Measurements from ENCODE around the gene IGFN1. TPM values are rescaled to one million over a fixed set of nuclear protein-coding genes. Genes with fewer than 3 reads are reported as not detected.
A peak's percentile ranks its signal among the peaks of the same experiment; 100 is the strongest.

IGFN1 gene
- total RNA-seq, 1 experiment from 2014 or later, result 0.04 TPM

DNA sequence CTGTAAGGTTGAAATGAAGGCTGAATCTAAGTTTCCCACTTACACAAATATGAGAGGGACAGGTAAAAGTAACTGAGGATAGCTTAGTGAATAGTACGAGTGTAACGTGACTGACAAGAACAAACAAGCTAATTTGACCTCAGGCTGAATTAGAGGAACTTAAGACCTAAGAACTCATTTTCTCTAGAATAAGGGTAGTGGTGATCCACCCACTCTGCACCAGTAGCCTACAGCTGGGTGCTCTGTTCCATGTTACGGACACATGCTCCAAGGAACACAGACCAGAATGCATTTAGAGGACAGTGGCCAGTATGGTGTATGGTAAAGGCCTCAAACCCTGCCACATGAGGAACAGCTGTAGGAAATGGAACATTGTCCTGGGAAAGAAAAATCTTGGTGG lies 21.4 kb upstream of the IGFN1 start:
- H3K9me3 ChIP-seq (ENCODE audit: low read length), result no peaks in the 10 kb centered on the region
- no peaks in the 10 kb centered on the region for H3K9me2 ChIP-seq (replicated peaks; ENCODE audit: low read length)
- TF ChIP-seq, protein P1, sequence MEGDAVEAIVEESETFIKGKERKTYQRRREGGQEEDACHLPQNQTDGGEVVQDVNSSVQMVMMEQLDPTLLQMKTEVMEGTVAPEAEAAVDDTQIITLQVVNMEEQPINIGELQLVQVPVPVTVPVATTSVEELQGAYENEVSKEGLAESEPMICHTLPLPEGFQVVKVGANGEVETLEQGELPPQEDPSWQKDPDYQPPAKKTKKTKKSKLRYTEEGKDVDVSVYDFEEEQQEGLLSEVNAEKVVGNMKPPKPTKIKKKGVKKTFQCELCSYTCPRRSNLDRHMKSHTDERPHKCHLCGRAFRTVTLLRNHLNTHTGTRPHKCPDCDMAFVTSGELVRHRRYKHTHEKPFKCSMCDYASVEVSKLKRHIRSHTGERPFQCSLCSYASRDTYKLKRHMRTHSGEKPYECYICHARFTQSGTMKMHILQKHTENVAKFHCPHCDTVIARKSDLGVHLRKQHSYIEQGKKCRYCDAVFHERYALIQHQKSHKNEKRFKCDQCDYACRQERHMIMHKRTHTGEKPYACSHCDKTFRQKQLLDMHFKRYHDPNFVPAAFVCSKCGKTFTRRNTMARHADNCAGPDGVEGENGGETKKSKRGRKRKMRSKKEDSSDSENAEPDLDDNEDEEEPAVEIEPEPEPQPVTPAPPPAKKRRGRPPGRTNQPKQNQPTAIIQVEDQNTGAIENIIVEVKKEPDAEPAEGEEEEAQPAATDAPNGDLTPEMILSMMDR (conservative IDR thresholded peaks at IDR 0.05; ENCODE audit: low read depth, low read length), result no peak
- TF ChIP-seq EZH2phosphoT487 (IDR thresholded peaks at IDR 0.05; ENCODE audit: borderline replicate concordance, low read length), result no peak
- no peak for TF ChIP-seq EZH2 (IDR thresholded peaks at IDR 0.05; ENCODE audit: low read length, unreplicated experiment)
- DNase-seq (no peak), ATAC-seq (no peak)
- H4K20me1 ChIP-seq (ENCODE audit: low read length), result no peaks in the 10 kb centered on the region
- H3K27ac ChIP-seq (ENCODE audit: low read length), result no peak overlapping the region
- CTCF ChIA-PET, result interaction anchor here (0.6 kb wide), 1 partner anchor 32 kb away, joined by 4 read pairs; no protein-coding TSS in a partner anchor
- intact Hi-C loops (cut with micrococcal nuclease), result no loop called here
- H3K36me3 ChIP-seq (ENCODE audit: low read depth, low read length), result no peaks in the 10 kb centered on the region
- peaks cover 18% of the 10 kb centered on the region for H3K4me1 ChIP-seq (ENCODE audit: insufficient read depth, low read length)
- POLR2A ChIA-PET (ENCODE audit: unreplicated experiment), result interaction anchor here (0.5 to 0.6 kb wide), 2 partner anchors 46 to 135 kb away, joined by 4 to 5 read pairs; no protein-coding TSS in a partner anchor
- peaks cover 13% of the 10 kb centered on the region; the same call in 1 of the 2 replicates for H3K27me3 ChIP-seq (ENCODE audit: low read length)
- H3K79me2 ChIP-seq (ENCODE audit: low read length), result no peaks in the 10 kb centered on the region
- no peak overlapping the region for H3K4me3 ChIP-seq (ENCODE audit: low read length)
- no peak overlapping the region for H3K9ac ChIP-seq (ENCODE audit: low read length)
- BruUV-seq (replicated peaks), result no TSS peak
- H3K4me2 ChIP-seq (ENCODE audit: low read length), result no peak overlapping the region
- no peaks in the 10 kb centered on the region for H3F3A ChIP-seq (ENCODE audit: low read length, unreplicated experiment)
- H2AFZ ChIP-seq (ENCODE audit: low read length), result no peak overlapping the region

GRCh38 chr1:201169971-201170532 lies 20.6 kb upstream of the IGFN1 start:
- H3K27ac ChIP-seq (ENCODE audit: low read length), result no peak overlapping the region
- intact Hi-C loops (cut with micrococcal nuclease), result loop anchor here (1.0 to 2.0 kb wide), 5 partner anchors 16 to 61 kb away; partner anchors contain the start of genes ASCL5 and TMEM9
- peak overlapping the region; percentile 70 for H3K4me3 ChIP-seq (ENCODE audit: low read length)
- no peaks in the 10 kb centered on the region for H4K20me1 ChIP-seq (ENCODE audit: low read length)
- H3K79me2 ChIP-seq (ENCODE audit: low read length), result no peaks in the 10 kb centered on the region
- H3K27me3 ChIP-seq (ENCODE audit: low read length), result peaks cover 6% of the 10 kb centered on the region; the same call in 1 of the 2 replicates
- TF ChIP-seq EZH2phosphoT487 (IDR thresholded peaks at IDR 0.05; ENCODE audit: borderline replicate concordance, low read length), result no peak
- TF ChIP-seq, protein P1 (conservative IDR thresholded peaks at IDR 0.05; ENCODE audit: low read depth, low read length), result no peak
- no peak for TF ChIP-seq EZH2 (IDR thresholded peaks at IDR 0.05; ENCODE audit: low read length, unreplicated experiment)
- DNase-seq (no peak), ATAC-seq (no peak)
- H3F3A ChIP-seq (ENCODE audit: low read length, unreplicated experiment), result no peaks in the 10 kb centered on the region
- ChIA-PET CTCF (interaction anchor here (0.8 kb wide), 1 partner anchor 32 kb away, joined by 6 read pairs; no protein-coding TSS in a partner anchor), POLR2A (ENCODE audit: unreplicated experiment) (no interaction called here)
- H3K4me1 ChIP-seq (ENCODE audit: insufficient read depth, low read length), result peaks cover 18% of the 10 kb centered on the region
- no peak overlapping the region for H3K9ac ChIP-seq (ENCODE audit: low read length)
- no peaks in the 10 kb centered on the region for H3K9me3 ChIP-seq (ENCODE audit: low read length)
- TSS peak; percentile 87 for BruUV-seq (replicated peaks)
- peak overlapping the region; percentile 90 for H2AFZ ChIP-seq (ENCODE audit: low read length)
- peak overlapping the region; percentile 87 for H3K4me2 ChIP-seq (ENCODE audit: low read length)
- H3K36me3 ChIP-seq (ENCODE audit: low read depth, low read length), result no peaks in the 10 kb centered on the region
- H3K9me2 ChIP-seq (replicated peaks; ENCODE audit: low read length), result no peaks in the 10 kb centered on the region
